ENCODE data around the gene EIF5.
"Not testable (repeated sequence)": the region's sequence is repeated elsewhere in the genome, so short reads cannot be mapped to it uniquely, and the experiment has no call there.

The EIF5 gene

DNA sequence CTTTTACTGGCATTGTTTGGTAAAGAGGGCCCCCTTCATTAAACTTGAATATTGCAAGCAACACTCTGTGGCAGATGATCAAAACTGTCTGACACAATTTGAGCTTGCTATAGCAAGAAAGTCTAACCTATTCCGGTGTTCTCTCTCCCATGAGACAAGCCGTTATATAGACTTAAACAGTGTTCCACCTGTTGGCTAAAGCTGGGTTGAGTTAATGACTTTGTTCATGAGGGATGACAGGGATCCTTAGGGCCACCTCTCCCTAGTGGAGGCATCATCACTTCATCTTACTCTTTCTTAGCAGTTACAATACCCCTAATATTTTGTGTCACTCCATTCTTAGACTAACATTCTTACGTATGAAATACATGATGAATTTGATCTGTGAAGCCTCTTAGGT lies 3.8 kb downstream of the EIF5 start:
- DNase-seq, result no peak

GRCh38 chr14:103339561-103339960 lies 5.5 kb downstream of the EIF5 start:
- no peak for DNase-seq

GRCh38 chr14:103340480-103341212 lies 6.6 kb downstream of the EIF5 start:
- DNase-seq, result no peak

- DNase-seq, result no peak
Measured at GRCh38 chr14:103341250-103342129, 7.5 kb downstream of the EIF5 start.

- DNase-seq, result no peak
Measured at GRCh38 chr14:103343164-103343879, 9.3 kb downstream of the EIF5 start.

- DNase-seq, result no peak
Measured at GRCh38 chr14:103343905-103344797, 10.1 kb downstream of the EIF5 start.

DNA sequence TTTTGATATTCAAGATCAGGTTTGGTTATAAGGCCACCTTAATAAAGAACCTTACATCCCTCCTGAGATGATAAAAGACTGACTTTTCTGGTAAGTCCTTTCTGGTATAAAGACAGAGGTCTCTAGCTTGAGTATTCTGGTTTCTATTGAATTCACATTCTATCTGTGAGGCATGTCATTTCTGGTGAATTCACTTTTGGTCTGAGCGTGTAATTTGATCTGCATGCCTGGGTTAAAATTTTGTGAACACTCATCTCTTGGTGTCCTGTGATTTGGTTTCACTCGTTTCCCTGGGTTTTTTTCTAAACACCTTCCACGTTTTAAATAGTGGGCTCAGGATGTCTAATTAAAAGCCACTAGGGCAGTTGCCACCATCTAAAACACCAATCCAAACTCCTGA lies 12.2 kb downstream of the EIF5 start:
- no peak for DNase-seq

DNA sequence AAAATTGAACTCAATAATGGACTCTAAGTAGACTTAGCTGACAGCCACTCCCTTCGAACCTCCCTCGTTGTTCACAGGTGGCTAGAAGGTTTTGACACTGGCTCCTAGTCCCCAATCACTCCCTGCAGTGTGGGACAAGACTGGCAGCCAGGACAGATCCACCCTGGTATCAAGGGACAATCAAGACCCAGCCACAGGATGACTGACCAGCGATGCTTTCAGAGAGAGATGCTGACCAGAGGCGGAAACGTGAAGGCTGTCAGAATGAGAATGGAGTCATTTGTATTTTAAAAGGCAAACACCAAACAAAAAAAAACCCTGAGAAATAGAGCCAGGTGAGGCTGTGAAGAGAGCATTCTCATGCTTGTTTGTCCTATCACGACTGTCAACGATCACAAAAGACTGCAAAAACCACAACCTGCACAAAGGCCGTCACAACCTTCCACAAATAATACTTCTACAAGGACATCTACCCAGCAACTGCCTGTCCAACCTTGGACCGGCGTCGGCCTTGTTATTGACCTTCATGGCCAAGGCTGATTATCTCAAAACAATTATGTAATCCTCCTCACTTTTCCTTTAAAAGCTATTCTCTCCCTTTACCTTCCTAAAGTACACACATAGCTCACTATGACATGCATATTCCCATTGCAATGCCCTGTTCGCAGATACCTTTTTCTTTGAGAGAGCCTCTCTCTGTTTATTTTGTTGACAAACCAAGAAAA lies 13.2 kb downstream of the EIF5 start:
- no peak for DNase-seq

GRCh38 chr14:103348154-103348553 lies 14.1 kb downstream of the EIF5 start:
- no peak for DNase-seq

- DNase-seq, result no peak
Measured at GRCh38 chr14:103349982-103350381, 15.9 kb downstream of the EIF5 start.

DNA sequence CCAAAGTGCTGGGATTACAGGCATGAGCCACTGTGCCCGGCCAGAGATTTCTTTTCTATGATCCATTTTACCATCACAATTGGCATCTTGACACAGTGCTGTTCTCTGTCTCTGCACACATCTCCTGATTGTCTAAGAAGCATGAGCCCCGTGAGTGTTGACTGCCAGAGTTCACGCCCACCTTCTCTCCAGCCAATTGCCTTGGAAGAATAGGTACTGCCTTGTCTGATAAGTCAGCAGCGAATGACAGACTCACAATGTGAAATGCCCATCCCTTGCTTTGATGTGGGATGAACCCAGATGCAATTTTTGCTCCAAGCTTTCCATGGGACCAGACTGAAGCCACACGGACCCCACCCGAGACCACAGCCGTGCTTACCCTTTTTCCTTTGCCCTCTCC lies 19.3 kb downstream of the EIF5 start:
- DNase-seq, result no peak

GRCh38 chr14:103354141-103354540 lies 20.1 kb downstream of the EIF5 start:
- DNase-seq, result no peak

DNA sequence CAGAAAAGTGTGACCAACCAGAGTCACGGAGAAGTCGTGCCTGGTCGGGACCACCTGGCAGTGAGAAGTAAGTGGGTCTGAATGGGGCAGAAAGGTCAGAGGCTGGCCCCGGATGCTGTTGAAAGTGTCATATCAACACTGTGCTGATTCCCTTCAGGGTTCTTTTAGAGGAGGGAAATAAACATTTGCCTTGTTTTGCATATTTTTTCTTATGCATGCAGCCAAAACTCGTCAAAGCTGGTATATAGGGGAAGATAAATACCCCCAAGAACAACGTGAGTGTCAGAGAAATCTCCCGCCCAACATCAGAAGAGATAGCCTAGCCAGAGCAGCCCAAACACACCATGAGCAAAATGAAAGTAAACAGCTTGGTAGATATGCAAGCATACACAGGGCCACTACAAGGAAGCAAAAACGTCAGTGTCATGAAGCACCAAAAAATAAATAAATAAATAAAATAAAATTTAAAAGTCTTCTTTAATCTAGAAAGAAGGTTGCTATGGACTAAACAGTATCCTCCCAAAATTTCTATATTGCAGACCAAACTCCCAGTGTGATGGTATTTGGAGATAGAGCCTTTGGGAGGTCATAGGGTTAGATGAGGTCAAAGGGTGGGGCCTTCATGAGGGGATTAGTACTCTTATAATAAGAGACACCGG lies 22.1 kb downstream of the EIF5 start:
- no peak for DNase-seq

- DNase-seq, result not testable (repeated sequence)
Measured at GRCh38 chr14:103357552-103357951, 23.5 kb downstream of the EIF5 start.

GRCh38 chr14:103360548-103360947 lies 26.5 kb downstream of the EIF5 start:
- DNase-seq, result no peak

DNA sequence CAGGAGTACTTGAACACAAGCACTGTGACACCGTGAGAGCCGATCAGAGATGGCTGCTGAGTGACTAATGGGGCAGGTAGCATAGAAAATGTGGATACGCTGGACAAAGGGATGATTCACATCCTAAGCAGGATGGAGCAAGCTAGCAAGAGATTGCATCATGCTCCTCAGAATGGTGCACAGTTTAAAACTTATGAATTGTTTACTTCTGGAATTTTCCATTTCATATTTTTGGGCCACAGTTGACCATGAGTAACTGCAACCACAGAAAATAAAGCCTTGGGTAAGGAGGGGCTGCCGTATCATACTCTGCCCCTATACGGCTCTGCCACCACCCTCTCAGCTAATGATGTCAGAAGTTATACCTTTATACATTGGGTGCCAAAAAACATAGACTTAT lies 27.8 kb downstream of the EIF5 start:
- no peak for DNase-seq

DNA sequence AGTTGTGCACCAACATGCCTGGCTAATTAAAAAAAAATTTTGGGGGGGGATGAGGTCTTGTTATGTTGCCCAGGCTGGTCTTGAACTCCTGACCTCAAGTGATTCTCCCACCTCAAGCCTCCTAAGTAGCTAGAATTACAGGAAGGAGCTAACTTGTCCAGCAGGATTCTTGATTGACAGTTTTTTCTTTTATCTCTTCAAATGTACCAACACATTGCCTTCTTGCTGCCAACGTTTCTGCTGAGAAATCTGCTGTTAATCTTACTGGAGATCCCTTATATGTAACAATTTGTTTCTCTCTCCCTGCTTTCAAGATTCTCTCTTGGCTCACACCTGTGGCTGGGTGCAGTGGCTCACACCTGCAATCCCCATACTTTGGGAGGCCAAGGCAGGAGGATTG lies 28.7 kb downstream of the EIF5 start:
- DNase-seq, result no peak

DNA sequence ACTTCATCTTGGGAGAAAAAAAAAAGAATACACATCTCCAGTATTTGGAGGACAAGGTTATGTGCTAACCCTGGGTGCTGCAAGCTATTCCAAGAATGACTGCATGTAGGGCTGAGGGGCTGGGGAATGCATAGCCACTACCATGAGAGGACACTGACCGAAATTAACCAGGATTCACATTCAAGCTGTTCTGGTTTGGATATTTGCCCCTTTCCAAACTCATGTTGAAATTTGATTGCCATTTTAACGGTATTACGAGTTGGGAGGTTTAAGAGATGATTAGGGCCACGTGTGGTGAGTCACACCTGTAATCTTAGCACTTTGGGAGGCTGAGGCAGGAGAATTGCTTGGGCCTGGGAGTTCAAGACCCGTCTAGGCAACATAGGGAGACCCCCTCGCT lies 32.7 kb downstream of the EIF5 start:
- DNase-seq, result no peak

DNA sequence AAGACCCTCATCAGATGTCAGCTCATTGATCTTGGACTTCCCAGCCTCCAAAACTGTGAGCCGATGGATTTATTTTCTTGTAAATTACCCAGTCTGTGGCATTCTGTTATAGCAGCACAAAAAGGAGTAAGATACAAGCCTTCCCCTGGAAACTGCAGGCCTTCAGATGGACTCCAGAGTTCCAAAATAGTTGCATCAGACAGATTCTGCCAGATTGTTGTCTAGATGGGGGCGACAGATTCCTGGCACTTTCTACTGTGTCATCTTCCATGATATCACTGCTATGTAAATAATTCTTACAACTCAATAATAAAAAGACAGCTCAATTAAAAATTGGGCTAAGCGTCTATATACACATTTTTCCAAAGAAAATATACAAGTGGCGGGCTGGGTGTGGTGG lies 34.0 kb downstream of the EIF5 start:
- no peak for DNase-seq

DNA sequence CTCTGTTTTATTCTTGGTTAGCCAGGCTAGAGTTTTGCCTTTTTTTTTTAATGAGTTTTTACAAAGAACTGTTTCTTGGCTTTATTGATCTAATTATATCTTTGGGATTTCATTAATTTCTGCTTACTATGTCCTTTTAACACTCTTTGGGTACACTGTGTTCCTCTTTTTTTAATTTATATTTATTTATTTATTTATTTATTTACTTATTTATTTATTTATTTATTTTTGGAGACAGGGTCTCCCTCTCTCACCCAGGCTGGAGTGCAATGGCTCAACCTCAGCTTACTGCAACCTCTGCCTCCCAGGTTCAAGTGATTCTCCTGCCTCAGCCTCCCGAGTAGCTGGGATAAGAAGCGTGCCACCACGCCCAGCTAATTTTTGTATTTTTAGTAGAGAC lies 36.0 kb downstream of the EIF5 start:
- DNase-seq, result no peak

DNA sequence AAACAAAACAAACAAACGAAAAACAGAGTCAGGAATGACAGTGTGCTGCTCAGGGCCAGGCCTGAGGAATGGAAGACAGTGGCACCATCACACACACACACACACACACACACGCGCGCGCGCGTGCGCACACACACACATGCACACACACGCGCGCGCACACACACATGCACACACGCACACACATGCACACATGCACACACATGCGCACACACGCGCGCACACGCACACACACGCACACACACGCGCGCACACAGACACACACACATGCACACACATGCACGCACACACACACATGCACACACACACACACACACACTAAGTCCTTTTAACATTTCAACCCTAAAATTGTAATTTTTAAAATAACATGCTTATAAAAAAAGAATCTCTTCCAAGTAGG lies 38.0 kb downstream of the EIF5 start:
- no peak for DNase-seq
